ENCODE results near the gene RBM48. TPM values are rescaled to one million over a fixed set of nuclear protein-coding genes. Genes with fewer than 3 reads are reported as not detected.

The RBM48 gene
- polyA plus RNA-seq, 1 donor (not counting 4 experiments of a cell fraction or from before 2014, with no cell fraction given), result 6.3 TPM

- no peak overlapping the region for H3K4me2 ChIP-seq (ENCODE audit: control insufficient read depth, extremely low read depth, insufficient read depth, low read depth, low read length)
- no peak overlapping the region for H2AFZ ChIP-seq (ENCODE audit: control insufficient read depth, low read length)
- no peaks in the 10 kb centered on the region for H3K9me3 ChIP-seq (ENCODE audit: control insufficient read depth, low read depth, low read length)
- no peaks in the 10 kb centered on the region for H3K9me1 ChIP-seq (ENCODE audit: control insufficient read depth, extremely low read depth, insufficient read depth, low read length)
- no peak for TF ChIP-seq EZH2 (IDR thresholded peaks at IDR 0.05; ENCODE audit: low read length)
- no peak for FAIRE-seq
- dilution Hi-C loops (cut with MboI; ENCODE audit: extremely low pct_ligation_motif_present, low sequenced_read_pairs), result no loop called here
- no peak overlapping the region for H3K27ac ChIP-seq (ENCODE audit: control insufficient read depth, insufficient read depth, low read length)
- no peak for DNase-seq (ENCODE audit: low read depth, low spot score)
- peaks cover 3 to 4% of the 10 kb centered on the region in 2 experiments for H3K36me3 ChIP-seq (ENCODE audit: control insufficient read depth in 2 of 2, extremely low read depth in 1 of 2, insufficient read depth in 2 of 2, low read length in 2 of 2)
- no peaks in the 10 kb centered on the region for H3K27me3 ChIP-seq (ENCODE audit: control insufficient read depth, extremely low read depth, insufficient read depth, low read length)
- H3K9ac ChIP-seq (ENCODE audit: control insufficient read depth, extremely low read depth, insufficient read depth, low read length), result no peak overlapping the region
- peaks cover 83% of the 10 kb centered on the region for H3K79me2 ChIP-seq (ENCODE audit: control insufficient read depth, insufficient read depth, low read length)
- H3K4me1 ChIP-seq (ENCODE audit: control insufficient read depth, extremely low read depth, insufficient read depth, low read length), result peaks cover 22% of the 10 kb centered on the region
- no peak overlapping the region for H3K4me3 ChIP-seq (ENCODE audit: control insufficient read depth in 2 of 3, extremely low read depth in 1 of 3, insufficient read depth in 2 of 3, low read depth in 1 of 3, low read length in 3 of 3)
- peaks cover 11% of the 10 kb centered on the region for H4K20me1 ChIP-seq (ENCODE audit: control insufficient read depth, extremely low read depth, insufficient read depth, low read length)
Observed at GRCh38 chr7:92586841-92587240, 58.2 kb downstream of the RBM48 start.

Other genes starting within 250 kb of the RBM48 start
- 13.0 to 16.5 TPM (median 13.5 TPM) in 3 replicates for gene GATAD1, start 81.3 kb upstream of the RBM48 start, polyA plus RNA-seq
- not detected in 3 replicates for gene ERVW-1, start 50.8 kb upstream of the RBM48 start, polyA plus RNA-seq
- gene PEX1, start 275 bp upstream of the RBM48 start, polyA plus RNA-seq, result 8.2 to 17.4 TPM (median 13.0 TPM) in 3 replicates
- 12.4 to 24.0 TPM (median 17.3 TPM) in 3 replicates for gene FAM133B, start 61.6 kb downstream of the RBM48 start, polyA plus RNA-seq